Keratinocyte (primary cell): ENCODE results near the gene PCDH1. TPM values are rescaled to one million over a fixed set of nuclear protein-coding genes. Genes with fewer than 3 reads are reported as not detected.
"Not testable (repeated sequence)": the region's sequence is repeated elsewhere in the genome, so short reads cannot be mapped to it uniquely, and the experiment has no call there.

ENCODE experiments used
- DNase-seq: peaks from one replicate; pipeline ENCODE4 v3.0.0-alpha.2; 2011; ENCODE audit warnings: low read depth, missing footprints, low spot score
- FAIRE-seq: peaks from 2 replicates; lab custom pipeline; 2011; peaks lifted over from hg19 to GRCh38; lab: Jason Lieb, UNC
- H2AFZ ChIP-seq: 2 replicates; pipeline ENCODE4 v1.6.0; 2012; ENCODE audit warnings: low read length, control low read depth, inconsistent platforms; ENCODE audit not compliant: control insufficient read depth
- H3K27ac ChIP-seq: 2 replicates; pipeline ENCODE4 v1.5.1; 2011; ENCODE audit warnings: low read length; ENCODE audit not compliant: control insufficient read depth, insufficient read depth
- H3K27me3 ChIP-seq: 3 replicates; pipeline ENCODE4 v1.6.0; 2011; ENCODE audit warnings: low read length; ENCODE audit not compliant: control insufficient read depth, insufficient read depth; ENCODE audit errors: extremely low read depth
- H3K36me3 ChIP-seq, 2 experiments: 2 replicates in 1 of 2; 3 replicates in 1 of 2; pipeline ENCODE4 v1.5.1; 2011; ENCODE audit warnings: low read length in 2 of 2, mild to moderate bottlenecking in 1 of 2; ENCODE audit not compliant: control insufficient read depth in 2 of 2, insufficient read depth in 2 of 2; ENCODE audit errors: extremely low read depth in 1 of 2
- H3K4me1 ChIP-seq: 3 replicates; pipeline ENCODE4 v1.5.1; 2011; ENCODE audit warnings: low read length; ENCODE audit not compliant: control insufficient read depth, insufficient read depth; ENCODE audit errors: extremely low read depth
- H3K4me2 ChIP-seq: 3 replicates; pipeline ENCODE4 v1.6.0; 2011; ENCODE audit warnings: low read depth, low read length; ENCODE audit not compliant: control insufficient read depth, insufficient read depth; ENCODE audit errors: extremely low read depth
- H3K4me3 ChIP-seq, 3 experiments: fragments of 200-600 bp in 1 of 3; sonication (generic) in 1 of 3; 2 replicates in 2 of 3; 3 replicates in 1 of 3; pipeline ENCODE4 v1.5.1; 2011 to 2016; ENCODE audit warnings: low read length in 3 of 3, mild to moderate bottlenecking in 3 of 3, control low read depth in 2 of 3, inconsistent platforms in 1 of 3, low read depth in 1 of 3, mixed read lengths in 1 of 3, mixed run types in 1 of 3, moderate library complexity in 1 of 3; ENCODE audit not compliant: control insufficient read depth in 2 of 3, insufficient read depth in 2 of 3; ENCODE audit errors: extremely low read depth in 1 of 3
- H3K79me2 ChIP-seq: 2 replicates; pipeline ENCODE4 v1.6.0; 2012; ENCODE audit warnings: low read length; ENCODE audit not compliant: control insufficient read depth, insufficient read depth
- H3K9ac ChIP-seq: 3 replicates; pipeline ENCODE4 v1.6.0; 2011; ENCODE audit warnings: low read length; ENCODE audit not compliant: control insufficient read depth, insufficient read depth; ENCODE audit errors: extremely low read depth
- H3K9me1 ChIP-seq: 3 replicates; pipeline ENCODE4 v1.6.0; 2011; ENCODE audit warnings: low read length; ENCODE audit not compliant: control insufficient read depth, insufficient read depth; ENCODE audit errors: extremely low read depth
- H3K9me3 ChIP-seq: 2 replicates; pipeline ENCODE4 v1.5.1; 2012; ENCODE audit warnings: low read depth, low read length; ENCODE audit not compliant: control insufficient read depth
- H4K20me1 ChIP-seq: 3 replicates; pipeline ENCODE4 v1.6.0; 2011; ENCODE audit warnings: low read length; ENCODE audit not compliant: control insufficient read depth, insufficient read depth; ENCODE audit errors: extremely low read depth
- CTCF ChIP-seq, 3 experiments: IDR thresholded peaks in 1 of 3; conservative IDR thresholded peaks in 1 of 3; optimal IDR thresholded peaks in 1 of 3; 2 replicates in 2 of 3; 3 replicates in 1 of 3; pipeline versions ENCODE3 to v1.5.1; 2011; ENCODE audit warnings: low read length in 3 of 3, mild to moderate bottlenecking in 3 of 3, moderate library complexity in 2 of 3, control low read depth in 1 of 3, inconsistent platforms in 1 of 3; ENCODE audit not compliant: insufficient read depth in 2 of 3; ENCODE audit errors: extremely low read depth in 1 of 3
- EZH2 ChIP-seq: IDR thresholded peaks from one replicate; pipeline ENCODE4 v1.6.1; 2012; ENCODE audit warnings: inconsistent platforms, mild to moderate bottlenecking, low read length, moderate library complexity
- dilution Hi-C: fragments of 300-500 bp; cut with MboI; formaldehyde crosslinking; loops from one replicate; pipeline ENCODE4 v1.7.0; 2020; ENCODE audit warnings: low sequenced_read_pairs; ENCODE audit not compliant: extremely low pct_ligation_motif_present
- polyA plus RNA-seq, 5 experiments: library from polyadenylated mRNA; depleted of rRNA in 3 of 5; stranded (reverse) in 3 of 5; stranded (forward) in 1 of 5; unstranded in 1 of 5; fragments of >200 nt; gene quantifications; 1 replicate in 1 of 5; 2 replicates in 3 of 5; 3 replicates in 1 of 5; pipeline versions ENCODE4 v1.2.1 to v1.2.3, GENCODE V29; 2011 to 2012; ENCODE audit warnings: missing spikeins in 2 of 5, low read depth in 1 of 5, low replicate concordance in 1 of 5

PCDH1 gene
- polyA plus RNA-seq, 1 donor (not counting 4 experiments of a cell fraction or from before 2014, with no cell fraction given), result 10.0 TPM

GRCh38 chr5:141898448-141899049 is 20.3 kb upstream of the PCDH1 start:
- Histone ChIP-seq H3K4me2 (no peak overlapping the region), H3K9me3 (no peaks in the 10 kb centered on the region), H3K79me2 (no peaks in the 10 kb centered on the region), H3K4me1 (no peaks in the 10 kb centered on the region), H3K4me3 (no peak overlapping the region), H3K27me3 (no peaks in the 10 kb centered on the region), H2AFZ (no peak overlapping the region), H3K27ac (no peak overlapping the region), H3K9me1 (no peaks in the 10 kb centered on the region), H3K9ac (no peak overlapping the region), H4K20me1 (no peaks in the 10 kb centered on the region), H3K36me3 (no peaks in the 10 kb centered on the region)
- DNase-seq, result no peak
- no peak for FAIRE-seq
- no peak for TF ChIP-seq EZH2
- no peak for TF ChIP-seq CTCF (optimal IDR thresholded peaks at IDR 0.05 in 1 of 3, IDR thresholded peaks at IDR 0.05 in 1 of 3, conservative IDR thresholded peaks at IDR 0.05 in 1 of 3; ENCODE audit: extremely low read depth in 1 of 3, insufficient read depth in 2 of 3, low read length in 3 of 3)
- dilution Hi-C loops, result no loop called here

GRCh38 chr5:141897425-141897824 is 19.2 kb upstream of the PCDH1 start:
- no peaks in the 10 kb centered on the region for H3K9me1 ChIP-seq
- H3K9me3 ChIP-seq, result no peaks in the 10 kb centered on the region
- no peak overlapping the region for H3K4me2 ChIP-seq
- no peaks in the 10 kb centered on the region for H3K27me3 ChIP-seq
- H4K20me1 ChIP-seq, result no peaks in the 10 kb centered on the region
- TF ChIP-seq EZH2 (no peak), CTCF (optimal IDR thresholded peaks at IDR 0.05 in 1 of 3, IDR thresholded peaks at IDR 0.05 in 1 of 3, conservative IDR thresholded peaks at IDR 0.05 in 1 of 3; ENCODE audit: extremely low read depth in 1 of 3, insufficient read depth in 2 of 3, low read length in 3 of 3) (no peak)
- no peak overlapping the region for H3K9ac ChIP-seq
- H3K36me3 ChIP-seq, result no peaks in the 10 kb centered on the region
- H3K27ac ChIP-seq, result no peak overlapping the region
- FAIRE-seq (no peak), DNase-seq (no peak)
- no peaks in the 10 kb centered on the region for H3K79me2 ChIP-seq
- no peaks in the 10 kb centered on the region for H3K4me1 ChIP-seq
- H3K4me3 ChIP-seq, result no peak overlapping the region
- H2AFZ ChIP-seq, result no peak overlapping the region
- dilution Hi-C loops, result no loop called here

GRCh38 chr5:141890429-141890828 is 12.2 kb upstream of the PCDH1 start:
- H3K4me2 ChIP-seq, H3K4me1 ChIP-seq, H3K4me3 ChIP-seq, H3K9ac ChIP-seq, H4K20me1 ChIP-seq, H3K79me2 ChIP-seq, H3K9me3 ChIP-seq, H3K36me3 ChIP-seq, DNase-seq, H3K27me3 ChIP-seq, H2AFZ ChIP-seq, H3K27ac ChIP-seq, dilution Hi-C loops, H3K9me1 ChIP-seq, FAIRE-seq: not testable (repeated sequence)
